ENCODE measurements around the gene MED23. TPM values are rescaled to one million over a fixed set of nuclear protein-coding genes. Genes with fewer than 3 reads are reported as not detected.

The MED23 gene
- total and polyA plus RNA-seq, 9 of the 15 experiments (the other 6 are each of a cell fraction or from before 2014, with no cell fraction given): 13.7 to 61.2 (median 27.2) TPM

DNA sequence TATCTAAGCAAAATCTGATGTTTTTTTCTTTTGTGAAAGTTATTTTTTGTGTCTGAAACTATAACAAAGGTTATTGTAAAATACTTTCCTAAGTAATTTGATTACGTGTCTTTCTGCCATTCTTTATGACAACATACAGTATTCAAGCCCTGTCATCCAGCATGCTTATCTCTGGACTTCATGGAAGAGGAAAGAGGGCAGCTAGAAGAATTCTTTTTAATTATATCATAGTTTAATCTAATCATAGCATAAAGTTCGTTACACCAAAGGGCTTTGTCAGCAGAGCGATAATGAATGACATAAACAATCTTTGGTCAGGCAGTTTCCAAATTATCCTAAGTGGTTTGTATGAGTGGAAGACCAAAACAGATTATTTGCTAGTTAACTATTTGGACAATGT is 12.5 kb upstream of the MED23 start (continued):
- TF ChIP-seq ZKSCAN8 (CRISPR knock-in tag; IDR thresholded peaks at IDR 0.05): peak; percentile 51; the same call in 1 of the 2 replicates
- TF ChIP-seq NR2C2 (CRISPR knock-in tag; IDR thresholded peaks at IDR 0.05): no peak
- 0 out of 2 replicates have a peak, but pooled peaks have one; percentile 22 for TF ChIP-seq NR2C2 (tag; IDR thresholded peaks at IDR 0.05)

DNA sequence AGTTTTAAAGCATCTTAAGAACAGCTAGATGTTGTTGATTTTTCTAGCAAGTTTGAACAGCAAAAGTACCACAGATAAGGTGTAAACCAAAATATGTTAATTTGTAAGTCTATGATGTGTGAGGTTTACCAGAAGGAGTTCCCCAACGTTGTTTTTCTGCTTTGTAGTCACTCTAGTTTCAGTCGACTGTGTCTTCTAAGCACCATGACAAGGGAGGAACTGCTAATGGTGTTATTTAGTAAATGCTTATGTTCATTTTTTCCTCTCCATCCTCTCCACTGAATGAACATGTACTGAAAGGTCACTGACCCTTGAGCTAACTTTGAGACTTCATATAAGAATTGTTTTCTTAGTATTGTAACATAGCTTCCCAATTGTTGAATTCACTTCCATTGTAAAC is 12.1 kb upstream of the MED23 start:
- H3K4me3 ChIP-seq: peak overlapping the region; percentile 5; the same call in 1 of the 2 replicates
- H2AFZ ChIP-seq (ENCODE audit: low read depth, low read length): peak overlapping the region; percentile 86
- intact Hi-C loops (cut with micrococcal nuclease): no loop called here
- H3K9me3 ChIP-seq (replicated peaks; ENCODE audit: control insufficient read depth, insufficient read depth, low read depth, low read length): peaks cover 2% of the 10 kb centered on the region; the same call in 1 of the 2 replicates
- H3K9me1 ChIP-seq (ENCODE audit: control insufficient read depth, insufficient read depth, low read length): no peaks in the 10 kb centered on the region
- H3K79me2 ChIP-seq (ENCODE audit: control insufficient read depth, insufficient read depth, low read length): peaks cover 57% of the 10 kb centered on the region
- DNase-seq (ENCODE audit: extremely low read depth in 1 of 4, low spot score in 3 of 4) (peak in 1 of 4 experiments; percentile 40), FAIRE-seq (no peak), ATAC-seq (peak; percentile 23)
- peak overlapping the region in 1 of 2 experiments; percentile 78; a peak in 2 of 4 replicates for H3K9ac ChIP-seq (ENCODE audit: insufficient read depth in 1 of 2, low read depth in 2 of 2, low read length in 2 of 2)
- H3K27me3 ChIP-seq (ENCODE audit: control insufficient read depth in 2 of 2, insufficient read depth in 2 of 2, low read length in 2 of 2): no peaks in the 10 kb centered on the region
- no peaks in the 10 kb centered on the region for H4K20me1 ChIP-seq (replicated peaks; ENCODE audit: control insufficient read depth, insufficient read depth, low read length)
- H3K36me3 ChIP-seq (ENCODE audit: control insufficient read depth, insufficient read depth, low read length): peaks cover 8% of the 10 kb centered on the region; the same call in 2 of the 3 replicates
- peak overlapping the region; percentile 86 for H3K27ac ChIP-seq (ENCODE audit: extremely low read depth, low read depth, low read length)
- no TSS peak for BruUV-seq (replicated peaks)
- H3K4me2 ChIP-seq (ENCODE audit: insufficient read depth, low read length): peak overlapping the region; percentile 82
- WGBS (ENCODE audit: insufficient coverage, low coverage, missing lambda C conversion rate): 3% methylated on average over 2 of the region's 2 CpGs
- TF ChIP-seq HMGN3 (IDR thresholded peaks at IDR 0.05; ENCODE audit: borderline replicate concordance, extremely low read depth, insufficient read length, low read depth, low read length) (no peak), NFRKB (IDR thresholded peaks at IDR 0.05; ENCODE audit: low read depth) (peak; percentile 46), NR2C2 (CRISPR knock-in tag; IDR thresholded peaks at IDR 0.05) (no peak), NR2C2 (tag; IDR thresholded peaks at IDR 0.05) (peak; percentile 41), ZNF282 (CRISPR knock-in tag; IDR thresholded peaks at IDR 0.05) (no peak), NR3C1 (CRISPR knock-in tag; IDR thresholded peaks at IDR 0.05) (no peak), JUNB (CRISPR knock-in tag; conservative IDR thresholded peaks at IDR 0.05) (no peak), SPI1 (IDR thresholded peaks at IDR 0.05; ENCODE audit: borderline replicate concordance, low read depth, low read length) (0 out of 2 replicates have a peak, but pooled peaks have one; percentile 19), EHMT2 (IDR thresholded peaks at IDR 0.05) (no peak)
- TF ChIP-seq, protein P1, sequence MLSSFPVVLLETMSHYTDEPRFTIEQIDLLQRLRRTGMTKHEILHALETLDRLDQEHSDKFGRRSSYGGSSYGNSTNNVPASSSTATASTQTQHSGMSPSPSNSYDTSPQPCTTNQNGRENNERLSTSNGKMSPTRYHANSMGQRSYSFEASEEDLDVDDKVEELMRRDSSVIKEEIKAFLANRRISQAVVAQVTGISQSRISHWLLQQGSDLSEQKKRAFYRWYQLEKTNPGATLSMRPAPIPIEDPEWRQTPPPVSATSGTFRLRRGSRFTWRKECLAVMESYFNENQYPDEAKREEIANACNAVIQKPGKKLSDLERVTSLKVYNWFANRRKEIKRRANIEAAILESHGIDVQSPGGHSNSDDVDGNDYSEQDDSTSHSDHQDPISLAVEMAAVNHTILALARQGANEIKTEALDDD (IDR thresholded peaks at IDR 0.05): no peak
- TF ChIP-seq, protein P2, sequence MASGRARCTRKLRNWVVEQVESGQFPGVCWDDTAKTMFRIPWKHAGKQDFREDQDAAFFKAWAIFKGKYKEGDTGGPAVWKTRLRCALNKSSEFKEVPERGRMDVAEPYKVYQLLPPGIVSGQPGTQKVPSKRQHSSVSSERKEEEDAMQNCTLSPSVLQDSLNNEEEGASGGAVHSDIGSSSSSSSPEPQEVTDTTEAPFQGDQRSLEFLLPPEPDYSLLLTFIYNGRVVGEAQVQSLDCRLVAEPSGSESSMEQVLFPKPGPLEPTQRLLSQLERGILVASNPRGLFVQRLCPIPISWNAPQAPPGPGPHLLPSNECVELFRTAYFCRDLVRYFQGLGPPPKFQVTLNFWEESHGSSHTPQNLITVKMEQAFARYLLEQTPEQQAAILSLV (tag; IDR thresholded peaks at IDR 0.05): no peak
- TF ChIP-seq, protein P3, sequence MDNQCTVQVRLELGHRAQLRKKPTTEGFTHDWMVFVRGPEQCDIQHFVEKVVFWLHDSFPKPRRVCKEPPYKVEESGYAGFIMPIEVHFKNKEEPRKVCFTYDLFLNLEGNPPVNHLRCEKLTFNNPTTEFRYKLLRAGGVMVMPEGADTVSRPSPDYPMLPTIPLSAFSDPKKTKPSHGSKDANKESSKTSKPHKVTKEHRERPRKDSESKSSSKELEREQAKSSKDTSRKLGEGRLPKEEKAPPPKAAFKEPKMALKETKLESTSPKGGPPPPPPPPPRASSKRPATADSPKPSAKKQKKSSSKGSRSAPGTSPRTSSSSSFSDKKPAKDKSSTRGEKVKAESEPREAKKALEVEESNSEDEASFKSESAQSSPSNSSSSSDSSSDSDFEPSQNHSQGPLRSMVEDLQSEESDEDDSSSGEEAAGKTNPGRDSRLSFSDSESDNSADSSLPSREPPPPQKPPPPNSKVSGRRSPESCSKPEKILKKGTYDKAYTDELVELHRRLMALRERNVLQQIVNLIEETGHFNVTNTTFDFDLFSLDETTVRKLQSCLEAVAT (IDR thresholded peaks at IDR 0.05): peak in 1 of 2 experiments; percentile 8; a peak in 1 of 4 replicates
- TF ChIP-seq, protein P4, sequence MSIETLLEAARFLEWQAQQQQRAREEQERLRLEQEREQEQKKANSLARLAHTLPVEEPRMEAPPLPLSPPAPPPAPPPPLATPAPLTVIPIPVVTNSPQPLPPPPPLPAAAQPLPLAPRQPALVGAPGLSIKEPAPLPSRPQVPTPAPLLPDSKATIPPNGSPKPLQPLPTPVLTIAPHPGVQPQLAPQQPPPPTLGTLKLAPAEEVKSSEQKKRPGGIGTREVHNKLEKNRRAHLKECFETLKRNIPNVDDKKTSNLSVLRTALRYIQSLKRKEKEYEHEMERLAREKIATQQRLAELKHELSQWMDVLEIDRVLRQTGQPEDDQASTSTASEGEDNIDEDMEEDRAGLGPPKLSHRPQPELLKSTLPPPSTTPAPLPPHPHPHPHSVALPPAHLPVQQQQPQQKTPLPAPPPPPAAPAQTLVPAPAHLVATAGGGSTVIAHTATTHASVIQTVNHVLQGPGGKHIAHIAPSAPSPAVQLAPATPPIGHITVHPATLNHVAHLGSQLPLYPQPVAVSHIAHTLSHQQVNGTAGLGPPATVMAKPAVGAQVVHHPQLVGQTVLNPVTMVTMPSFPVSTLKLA (conservative IDR thresholded peaks at IDR 0.05): 0 out of 4 replicates have a peak, but pooled peaks of 1 of the 2 experiments have one; percentile 4
- POLR2A ChIA-PET: interaction anchor here (0.9 to 1.9 kb wide), 7 partner anchors 9 to 31 kb away, joined by 3 to 10 read pairs (median 4); partner anchors contain the start of gene MED23
- CTCF ChIA-PET (ENCODE audit: low intra/inter-chr PET ratio): no interaction called here
- in situ Hi-C loops (cut with MboI): loop anchor here (25.0 kb wide), 1 partner anchor 1172 kb away; the partner anchor contains the start of gene RPS12
- H3K4me1 ChIP-seq (replicated peaks in 1 of 2; ENCODE audit: control insufficient read depth in 2 of 2, insufficient read depth in 2 of 2, low read length in 2 of 2): peaks cover 11 to 36% of the 10 kb centered on the region in 2 experiments
